CD4-positive, alpha-beta T cell treated with Interleukin-12 subunit alpha and Interleukin-12 subunit beta, for 1 hour (primary cell): ENCODE results near the gene RTCB.
"Not testable (repeated sequence)": the region's sequence is repeated elsewhere in the genome, so short reads cannot be mapped to it uniquely, and the experiment has no call there.

Experiments used
- DNase-seq: peaks from one replicate; pipeline ENCODE4 v3.0.0-alpha.2; 2020

RTCB gene

DNA sequence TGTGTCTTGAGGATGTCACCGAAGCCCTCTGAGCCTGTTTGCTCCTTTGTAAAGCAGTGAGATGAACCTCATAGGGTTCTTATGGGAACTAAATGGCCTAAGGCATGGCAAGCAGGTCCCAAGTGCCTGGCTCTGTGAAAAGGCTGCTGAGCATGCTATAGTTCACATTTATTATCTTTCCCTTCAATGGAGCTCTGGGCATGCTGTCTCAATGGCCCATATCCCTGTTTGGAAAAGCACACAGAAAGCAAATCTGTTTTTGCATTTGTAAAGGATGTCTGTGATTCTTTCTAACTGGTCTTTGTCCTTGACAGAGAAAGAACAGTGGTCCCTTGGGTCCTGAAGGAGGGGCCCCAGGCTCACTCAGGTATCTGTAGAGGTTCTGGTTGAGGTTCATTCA is 26.4 kb downstream of the RTCB start:
- DNase-seq: no peak

DNA sequence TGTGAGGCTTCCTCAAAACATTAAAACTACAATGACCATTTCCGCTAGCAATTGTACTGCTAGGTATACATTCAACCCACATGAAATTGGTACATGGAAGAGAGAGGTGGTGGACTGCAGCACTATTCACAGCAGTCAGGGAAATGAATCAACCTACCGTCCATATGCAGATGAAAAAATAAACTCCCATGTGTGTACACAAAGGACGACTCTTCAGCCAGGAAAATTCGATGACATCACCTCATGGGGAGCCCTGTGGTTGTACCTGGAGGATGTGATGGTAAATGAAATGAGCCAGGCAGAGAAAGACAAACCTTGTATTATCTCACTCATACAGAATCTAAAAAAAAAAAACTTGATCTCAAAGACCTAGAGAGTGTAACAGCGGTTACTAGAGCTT is 31.1 kb downstream of the RTCB start:
- DNase-seq: no peak

DNA sequence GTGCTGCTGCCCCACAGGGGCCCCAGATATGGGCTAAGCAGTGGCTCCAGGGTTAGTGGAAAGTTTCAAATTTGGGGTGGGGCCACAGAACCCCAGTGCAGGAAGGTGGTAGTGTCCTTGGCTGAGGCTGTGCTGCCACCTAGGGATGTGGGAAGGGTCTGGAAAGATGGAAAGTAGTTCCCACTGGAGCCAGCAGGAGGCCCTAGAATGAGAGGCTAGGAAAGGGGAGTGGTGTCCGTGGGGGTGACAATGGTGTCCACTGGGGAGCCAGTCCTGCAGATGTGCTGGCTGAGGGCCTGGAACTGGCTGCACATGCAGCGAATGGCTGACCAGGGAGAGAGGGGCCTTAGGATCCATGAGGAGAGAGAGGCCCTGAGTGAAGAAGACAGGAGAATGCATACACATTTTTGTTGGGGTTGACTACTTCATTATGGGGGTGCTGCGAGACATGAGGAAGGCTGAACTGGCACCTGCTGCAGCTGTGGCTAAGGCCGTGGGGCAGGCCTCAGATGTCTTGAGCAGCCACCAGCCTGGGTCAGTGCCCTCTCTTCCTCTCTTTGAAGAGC is 33.3 kb downstream of the RTCB start:
- DNase-seq: no peak

DNA sequence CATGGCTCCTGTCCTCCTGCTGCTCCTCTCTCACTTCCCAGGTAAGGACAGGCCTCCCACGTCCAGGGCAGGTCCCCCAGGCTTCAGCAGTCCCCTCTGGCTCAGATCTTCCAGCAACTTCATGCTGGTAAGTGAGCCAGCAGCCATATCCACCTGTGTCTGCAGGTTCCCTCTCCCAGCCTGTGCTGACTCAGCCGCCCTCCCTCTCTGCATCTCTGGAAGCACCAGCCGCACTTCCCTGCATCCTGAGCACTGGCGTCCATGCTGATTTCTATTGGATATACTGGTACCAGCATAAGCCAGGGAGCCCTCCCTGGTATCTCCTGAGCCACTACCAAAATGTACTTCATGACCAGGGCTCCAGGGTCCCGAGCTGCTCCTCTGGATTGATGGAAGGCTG is 35.4 kb downstream of the RTCB start:
- no peak for DNase-seq

DNA sequence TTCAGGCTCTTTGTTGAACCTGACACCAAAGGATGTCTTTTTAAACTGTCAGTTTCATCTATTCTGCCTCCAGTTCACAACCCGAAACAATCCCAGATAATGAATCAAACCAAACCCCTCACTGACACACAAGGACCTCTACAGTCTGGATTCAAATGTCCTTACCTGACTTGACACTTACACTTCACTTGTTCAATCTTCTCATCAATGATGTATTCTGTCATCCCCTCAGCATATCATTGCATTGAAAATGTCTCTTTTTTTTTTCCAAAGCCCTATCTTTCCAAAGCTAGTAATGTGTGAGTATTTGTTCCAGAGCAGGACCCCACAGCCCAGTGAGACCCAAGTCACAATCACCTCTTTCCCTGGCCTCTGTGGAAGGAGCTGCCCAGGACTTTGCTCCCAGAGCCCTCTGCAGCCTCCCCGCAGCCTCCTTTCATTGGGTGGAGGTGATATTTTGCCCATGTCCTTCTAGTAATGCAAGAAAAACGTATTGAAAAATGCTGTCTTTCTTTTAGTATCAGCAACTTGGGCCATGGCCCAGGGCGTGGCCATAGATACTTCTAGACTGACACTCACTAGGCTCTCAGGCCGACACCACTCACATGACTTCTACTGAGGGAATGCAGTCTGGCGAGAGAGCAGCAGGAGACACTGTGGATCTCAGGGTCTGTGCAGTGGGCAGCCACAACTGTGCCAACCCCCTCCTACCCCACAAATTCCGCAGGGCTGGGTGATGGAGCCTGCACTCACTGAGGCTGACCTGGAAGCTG is 36.2 kb downstream of the RTCB start:
- no peak for DNase-seq

DNA sequence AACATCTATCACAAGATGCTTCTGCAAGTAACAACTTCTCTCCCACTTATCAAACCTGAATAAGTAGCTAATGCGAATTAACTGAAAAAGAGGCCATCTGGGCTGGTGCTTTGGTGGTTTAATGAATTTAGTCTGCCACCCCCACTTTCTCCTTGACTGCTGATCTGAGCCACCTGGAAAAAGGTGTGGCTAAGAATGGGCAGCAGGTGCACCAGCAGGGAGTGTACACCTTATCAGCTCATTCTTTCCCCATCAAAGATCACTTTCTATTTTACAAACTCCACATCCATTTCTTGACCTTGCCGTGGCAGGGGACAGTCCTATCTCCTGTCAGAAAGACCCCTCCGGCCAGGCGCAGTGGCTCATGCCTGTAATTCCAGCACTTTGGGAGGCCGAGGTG is 47.8 kb downstream of the RTCB start:
- no peak for DNase-seq

DNA sequence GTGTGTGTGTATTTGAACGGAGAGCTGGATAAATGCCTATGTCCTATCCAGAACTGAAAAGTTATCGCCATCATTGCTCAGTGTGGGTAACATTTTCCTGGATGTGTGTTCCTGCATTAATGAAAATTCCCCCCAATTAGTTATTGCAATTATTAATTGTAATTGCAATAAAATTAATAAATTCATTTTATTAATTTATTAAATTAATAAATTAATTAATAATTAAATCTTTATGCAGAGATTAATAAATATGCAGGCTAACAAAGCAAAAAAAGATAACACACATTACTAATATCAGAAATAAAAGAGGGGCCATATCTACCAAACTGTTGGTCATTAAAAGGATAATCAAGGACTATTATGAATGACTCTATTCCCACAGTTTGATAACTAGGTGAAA is 50.8 kb downstream of the RTCB start:
- DNase-seq: no peak

DNA sequence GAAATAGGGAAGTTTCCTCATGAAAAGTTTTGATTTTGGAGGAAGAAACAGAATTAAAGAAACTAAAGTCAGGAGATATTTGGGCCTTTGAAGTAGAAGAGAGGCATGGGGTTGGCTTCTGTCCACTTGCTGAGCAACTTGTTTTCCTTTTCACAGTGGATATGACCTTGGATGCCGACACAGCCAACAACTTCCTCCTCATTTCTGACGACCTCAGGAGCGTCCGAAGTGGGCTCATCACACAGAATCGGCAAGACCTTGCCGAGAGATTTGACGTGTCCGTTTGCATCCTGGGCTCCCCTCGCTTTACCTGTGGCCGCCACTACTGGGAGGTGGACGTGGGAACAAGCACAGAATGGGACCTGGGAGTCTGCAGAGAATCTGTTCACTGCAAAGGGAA is 52.0 kb downstream of the RTCB start:
- not testable (repeated sequence) for DNase-seq

DNA sequence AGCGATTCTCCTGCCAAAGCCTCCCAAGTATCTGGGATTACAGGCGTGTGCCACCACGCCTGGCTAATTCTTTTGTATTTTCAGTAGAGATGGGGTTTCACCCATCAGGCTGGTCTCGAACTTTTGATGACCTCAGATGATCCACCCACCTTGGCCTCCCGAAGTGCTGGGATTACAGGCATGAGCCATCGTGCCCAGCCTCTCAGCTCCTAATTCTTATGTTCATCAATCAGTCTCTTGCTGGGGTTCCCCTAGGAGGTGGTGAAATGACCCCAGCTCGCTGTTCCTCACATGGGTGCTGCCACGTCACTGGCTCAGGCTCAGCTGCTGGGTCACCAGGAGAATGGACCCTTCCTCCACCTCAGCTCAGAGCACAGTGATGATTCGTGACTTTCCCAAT is 54.5 kb downstream of the RTCB start, which contains the start of gene RFPL3:
Gene RFPL3, plus strand, starts transcription at position 301 of the 400 bp plus-strand sequence. CDS start 205 bp downstream, outside the sequence.
- DNase-seq: not testable (repeated sequence)

DNA sequence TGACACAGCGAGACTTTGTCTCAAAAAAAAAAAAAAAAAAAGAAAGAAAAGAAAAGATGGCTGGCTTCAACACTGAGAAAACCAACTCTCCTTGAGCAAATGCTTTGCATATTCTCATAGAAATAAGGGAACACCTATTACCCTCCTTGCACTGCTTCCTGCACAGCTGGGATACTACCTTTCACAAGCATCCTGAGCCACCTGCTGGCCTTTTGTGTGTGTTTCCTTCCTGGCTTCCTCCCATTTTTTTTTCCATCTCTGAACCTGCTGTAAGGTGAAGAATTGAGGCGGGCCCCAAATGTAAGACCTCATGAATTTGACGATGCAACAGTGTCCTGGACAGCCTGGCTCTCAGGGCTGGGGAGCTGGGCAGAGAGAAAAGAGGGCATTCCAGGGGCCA is 56.3 kb downstream of the RTCB start:
- no peak for DNase-seq

DNA sequence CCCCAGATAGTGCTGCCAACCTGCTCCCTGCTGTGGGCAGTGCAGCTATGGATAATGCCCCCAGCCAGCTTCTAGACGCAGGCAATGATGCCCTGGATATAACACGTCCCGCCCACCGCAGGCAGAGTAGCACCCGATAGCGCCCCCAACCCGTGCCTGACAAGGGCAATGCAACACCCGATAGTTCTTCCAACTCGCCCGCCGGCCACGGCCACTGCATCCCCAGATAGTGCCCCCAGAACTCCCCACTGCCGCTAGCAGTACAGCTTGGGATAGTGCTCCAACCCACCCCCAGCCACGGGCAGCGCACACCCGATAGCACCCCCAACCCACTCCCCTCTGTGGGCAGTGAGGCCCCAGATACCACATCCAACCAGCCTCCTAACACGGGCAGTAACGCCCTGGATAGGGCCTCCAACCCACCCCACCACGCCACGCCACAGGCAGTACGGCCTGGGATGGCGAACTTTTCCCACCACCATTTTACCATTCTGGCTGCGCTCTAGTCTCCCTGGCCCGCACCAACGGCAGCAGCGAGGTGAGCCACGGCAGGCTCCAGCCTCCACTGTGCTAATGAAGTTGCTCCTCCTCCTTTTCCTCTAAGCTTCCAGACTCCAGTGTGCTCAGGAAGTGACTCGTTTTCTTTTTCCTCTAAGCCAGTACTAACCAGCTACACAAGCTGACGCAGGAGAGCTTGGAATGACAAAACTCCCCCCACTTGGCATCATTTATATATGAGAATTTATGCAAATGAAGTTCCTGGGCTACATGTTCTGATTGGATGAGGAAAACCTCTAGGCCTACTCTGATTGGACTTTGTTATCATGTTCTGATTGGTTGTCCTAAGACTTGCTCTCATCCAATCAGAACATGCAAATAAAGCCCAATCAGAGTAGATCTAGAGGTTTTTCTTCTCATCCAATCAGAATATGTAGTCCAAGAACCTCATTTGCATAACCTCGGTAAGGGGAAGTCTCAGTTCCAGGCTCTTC is 57.4 kb downstream of the RTCB start:
- DNase-seq: no peak

DNA sequence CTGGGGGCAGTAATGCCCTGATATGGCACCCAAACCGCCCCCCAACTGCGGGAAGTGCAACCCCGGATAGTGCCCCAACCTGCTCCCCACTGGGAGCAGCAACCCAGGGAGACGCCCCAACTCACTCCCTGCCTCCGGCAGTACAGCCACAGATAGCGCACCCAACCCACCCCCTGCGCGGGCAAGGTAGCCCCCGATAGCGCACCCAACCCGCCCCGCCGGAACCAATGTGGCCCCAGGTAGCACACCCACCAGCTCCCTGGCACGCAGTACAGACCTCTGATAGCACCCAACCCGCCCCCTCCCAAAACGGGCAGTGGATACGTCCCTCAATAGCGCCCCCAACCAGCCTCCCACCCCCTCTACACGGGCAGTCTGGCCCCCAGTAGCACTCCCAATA is 58.2 kb downstream of the RTCB start:
- DNase-seq: no peak

DNA sequence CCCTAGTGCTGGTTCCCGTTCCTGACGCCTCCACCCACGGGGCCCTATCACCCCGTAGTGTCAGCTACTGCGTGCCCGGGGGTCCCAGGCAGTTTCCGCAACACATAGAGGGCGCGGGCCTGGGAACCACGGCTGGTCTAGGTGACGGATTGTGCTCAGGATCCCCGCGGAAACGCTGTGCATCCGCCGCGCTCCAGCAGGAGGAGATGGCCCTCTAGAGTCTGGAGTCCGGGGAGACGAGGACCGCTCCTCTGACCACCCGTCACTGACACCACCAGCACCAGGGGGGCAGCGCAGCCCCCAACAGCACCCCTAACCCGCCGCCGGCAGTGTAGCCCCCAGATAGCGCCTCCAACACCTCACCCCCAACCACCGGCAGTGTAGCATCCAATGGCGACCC is 58.8 kb downstream of the RTCB start:
- DNase-seq: no peak

DNA sequence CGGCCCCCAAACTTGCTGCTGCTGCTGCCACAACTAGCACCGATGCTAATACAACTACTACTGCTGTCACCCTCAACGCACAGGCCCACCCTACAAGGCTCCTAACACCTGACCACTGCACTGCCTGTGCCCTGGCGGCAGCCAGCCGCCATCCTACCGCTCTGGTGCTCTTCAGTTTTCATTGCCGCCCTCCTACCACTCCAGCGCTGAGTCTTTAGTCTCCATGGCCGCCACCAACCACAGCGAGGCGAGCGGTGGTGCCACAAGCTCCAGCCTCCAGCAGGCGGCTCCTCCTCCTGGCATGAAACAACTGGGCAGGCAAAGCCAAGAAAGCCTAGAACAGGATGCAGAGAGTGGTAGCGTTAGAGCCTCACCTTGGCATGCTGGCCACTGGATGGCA is 59.4 kb downstream of the RTCB start:
- no peak for DNase-seq

DNA sequence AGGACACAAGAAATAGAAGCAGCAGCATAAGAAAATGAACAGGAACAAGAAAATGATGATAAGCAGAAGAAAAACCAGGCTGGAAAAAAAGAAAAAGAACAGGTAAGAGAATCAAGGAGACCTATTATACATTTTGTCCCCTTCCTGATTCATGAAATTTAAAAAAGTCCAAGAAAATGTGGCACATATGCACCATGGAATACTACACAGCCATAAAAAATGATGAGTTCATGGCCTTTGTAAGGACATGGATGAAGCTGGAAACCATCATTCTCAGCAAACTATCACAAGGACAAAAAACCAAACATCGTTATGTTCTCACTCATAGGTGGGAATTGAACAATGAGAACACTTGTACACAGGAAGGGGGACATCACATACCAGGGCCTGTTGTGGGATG is 60.2 kb downstream of the RTCB start:
- not testable (repeated sequence) for DNase-seq

DNA sequence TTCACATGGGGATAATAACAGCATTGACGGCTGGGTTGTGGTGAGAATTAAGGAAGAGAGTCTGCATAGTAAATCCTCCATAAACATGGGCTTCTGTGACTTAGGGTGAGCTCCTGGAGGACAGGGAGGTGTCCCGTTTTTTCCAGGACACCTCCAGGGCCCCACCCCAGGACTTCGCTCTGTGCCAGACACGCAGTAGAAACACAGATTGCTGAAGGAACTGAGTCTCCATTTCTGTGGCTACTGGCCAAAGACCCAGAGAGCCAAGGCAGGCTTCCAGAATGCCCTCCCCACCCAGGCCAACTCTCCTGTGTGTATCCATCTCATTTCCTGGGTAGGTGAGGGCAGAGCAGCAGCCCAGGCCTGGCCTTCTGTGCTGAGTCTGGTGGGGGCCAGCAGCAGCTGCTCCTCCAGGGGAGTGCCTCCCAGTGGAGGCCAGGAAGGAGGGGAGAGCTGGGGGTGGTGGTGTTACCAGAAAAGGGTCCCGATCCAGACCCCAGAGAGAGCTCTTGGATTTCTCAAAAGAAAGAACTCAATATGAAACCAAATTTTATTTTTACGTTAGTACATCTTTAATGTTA is 63.9 kb downstream of the RTCB start:
- DNase-seq: no peak

DNA sequence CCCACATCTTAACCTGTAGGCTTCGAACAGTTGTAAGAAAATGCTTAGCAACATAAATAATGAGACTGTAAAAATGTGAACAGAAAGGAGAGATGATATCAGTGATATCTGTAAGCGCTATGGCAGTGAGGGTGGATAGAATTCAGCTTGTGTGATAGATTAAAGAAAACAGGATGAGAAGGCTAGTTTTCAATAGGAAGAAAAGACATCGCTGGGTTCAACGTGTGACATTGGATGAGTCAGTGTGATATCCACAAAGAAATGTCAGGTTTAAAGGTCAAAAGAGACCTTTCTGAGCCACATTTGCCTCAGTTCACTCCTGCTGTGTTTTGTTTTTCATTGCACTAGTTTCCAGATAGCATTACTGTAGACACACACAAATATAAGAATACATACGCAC is 68.1 kb downstream of the RTCB start:
- DNase-seq: no peak

DNA sequence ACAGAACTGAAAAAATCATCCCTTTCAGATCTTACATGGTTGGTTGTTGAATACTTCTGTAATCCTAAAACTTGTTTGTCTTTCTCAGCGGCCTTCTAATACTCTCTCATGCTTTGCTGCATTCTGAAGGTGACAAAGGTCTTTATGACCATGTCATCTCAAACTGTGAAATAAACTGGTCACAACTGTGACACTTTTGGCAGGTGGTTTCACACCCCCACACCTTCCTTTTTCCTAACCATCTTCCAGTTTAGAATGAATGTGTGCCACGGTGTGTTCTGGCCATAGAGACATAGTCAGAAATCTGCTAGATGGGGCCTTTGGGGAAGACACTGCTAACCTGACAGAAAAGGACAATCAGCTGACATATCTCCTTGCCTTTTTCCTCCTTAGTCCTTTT is 69.1 kb downstream of the RTCB start:
- no peak for DNase-seq

DNA sequence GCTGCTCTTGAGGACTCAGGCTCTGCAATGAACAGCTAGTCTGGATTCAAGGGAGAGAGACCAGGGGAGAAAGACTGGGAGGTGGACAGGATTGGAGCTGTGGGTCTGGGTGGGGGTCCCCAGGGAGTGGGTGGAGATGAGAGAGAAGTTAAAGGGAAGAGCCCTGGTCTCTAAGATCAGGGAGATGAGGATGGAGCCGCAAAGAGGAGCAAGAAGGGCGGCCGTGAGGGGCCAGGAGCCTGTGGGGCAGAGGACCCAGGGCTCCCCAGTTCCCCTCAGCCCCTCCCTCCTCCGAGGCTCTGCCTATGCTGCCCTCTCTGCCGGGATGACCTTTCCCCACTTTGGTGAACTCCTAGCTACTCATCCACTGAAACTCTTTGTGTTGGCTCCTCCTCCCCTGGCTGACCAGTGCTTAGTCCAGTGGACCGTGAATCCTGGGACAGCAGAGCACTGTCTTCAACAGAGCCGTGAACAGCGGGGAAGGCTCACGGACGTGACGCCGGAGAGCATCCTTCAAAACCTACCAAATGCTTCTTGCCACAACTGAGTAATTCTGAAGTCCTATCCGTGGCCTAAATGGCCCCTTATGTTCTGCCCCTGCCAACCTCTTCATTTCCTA is 70.8 kb downstream of the RTCB start:
- no peak for DNase-seq

DNA sequence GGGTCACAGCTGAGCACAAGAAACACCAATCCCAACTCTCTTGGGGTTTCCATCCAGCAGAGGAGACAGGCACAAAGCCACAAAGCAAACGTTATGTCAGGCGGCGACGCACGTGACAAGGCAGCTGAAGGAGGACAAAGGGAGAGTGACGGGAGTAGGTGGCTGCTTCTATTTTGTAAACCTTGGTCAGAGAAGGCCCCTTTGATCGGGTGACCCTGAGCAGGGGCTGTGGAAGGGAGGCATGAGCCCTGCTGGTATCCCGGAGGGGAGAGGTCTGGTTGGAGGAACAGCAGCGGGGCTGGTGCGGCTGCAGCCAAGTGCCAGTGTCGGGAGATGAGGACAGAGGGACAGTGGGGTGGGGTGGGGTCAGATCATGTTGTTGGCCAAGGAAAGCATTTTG is 71.6 kb downstream of the RTCB start:
- DNase-seq: no peak

DNA sequence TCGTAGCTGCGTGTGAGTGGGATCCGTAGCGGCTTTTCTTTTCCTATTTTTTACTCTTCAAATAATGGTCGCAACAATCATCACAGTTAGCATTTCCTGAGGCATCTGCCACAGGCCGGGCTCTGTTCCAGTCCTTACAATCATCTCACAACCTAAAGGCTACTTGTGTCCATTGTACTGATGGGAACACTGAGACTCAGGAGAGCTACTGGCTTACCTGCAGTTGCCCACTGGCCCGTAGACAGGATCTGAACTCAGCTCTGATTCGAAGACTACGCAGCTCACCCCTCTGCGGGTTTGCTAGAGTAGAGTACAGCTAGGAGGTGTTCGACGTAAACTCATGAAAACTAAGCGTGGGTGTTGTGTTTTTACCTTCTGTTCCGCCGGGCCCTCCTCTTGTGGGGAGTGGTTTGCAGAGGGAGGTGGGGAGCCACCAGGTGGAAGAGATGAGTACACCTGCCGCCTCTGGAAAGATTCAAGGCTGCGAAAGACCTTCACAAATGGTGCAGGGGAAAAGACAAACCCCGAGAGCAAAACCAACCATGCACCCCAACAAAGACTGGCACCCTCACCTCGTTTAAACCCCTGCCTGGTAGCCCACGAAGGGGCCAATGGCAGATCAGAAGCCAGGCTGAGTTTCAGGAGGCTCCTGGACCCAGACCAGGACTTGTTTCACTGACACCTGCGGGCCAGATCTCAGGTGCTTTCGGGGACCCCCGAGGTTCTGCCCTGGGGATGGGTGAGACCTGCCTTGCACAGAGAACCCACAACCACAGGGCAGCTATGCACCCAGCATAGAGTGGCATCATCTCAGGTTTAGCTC is 72.6 kb downstream of the RTCB start:
- no peak for DNase-seq

DNA sequence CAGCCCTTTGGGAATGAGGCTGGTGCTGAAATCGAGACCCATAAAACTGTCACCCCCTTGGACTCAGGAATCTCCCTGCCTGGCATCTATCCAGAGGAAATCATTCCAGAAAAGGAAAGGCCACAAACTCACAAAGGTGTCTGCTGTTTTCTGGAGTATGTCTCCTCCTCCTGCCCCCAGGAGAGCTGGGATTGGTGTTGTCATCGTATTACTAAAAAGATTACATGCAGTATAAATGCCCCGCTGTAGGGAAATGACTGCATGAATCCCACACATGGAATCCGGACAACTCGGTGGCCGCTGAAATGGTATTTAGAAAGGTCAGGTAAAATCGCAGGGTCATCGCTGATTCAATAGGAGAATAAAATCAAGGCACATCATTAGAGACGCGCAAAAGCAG is 73.3 kb downstream of the RTCB start:
- no peak for DNase-seq
